GM21786 (cell line): Measurements from ENCODE around the gene NDUFS5.
"Not testable (repeated sequence)": the region's sequence is repeated elsewhere in the genome, so short reads cannot be mapped to it uniquely, and the experiment has no call there.

ENCODE experiments used
- ATAC-seq: cut with Tn5 transposase; IDR thresholded peaks from one replicate; pipeline ENCODE4 v1.9.1; 2021; ENCODE audit not compliant: unreplicated experiment

Gene NDUFS5

GRCh38 chr1:39061951-39062350 is 35.8 kb downstream of the NDUFS5 start:
- no peak for ATAC-seq

- ATAC-seq = no peak
Observed at GRCh38 chr1:39063191-39063590, 37.0 kb downstream of the NDUFS5 start.

GRCh38 chr1:39063775-39064174 is 37.6 kb downstream of the NDUFS5 start:
- no peak for ATAC-seq

- ATAC-seq = no peak
Observed at GRCh38 chr1:39065542-39065941, 39.4 kb downstream of the NDUFS5 start.

GRCh38 chr1:39068227-39068626 is 42.1 kb downstream of the NDUFS5 start:
- ATAC-seq = not testable (repeated sequence)

GRCh38 chr1:39071557-39071956 is 45.4 kb downstream of the NDUFS5 start:
- ATAC-seq = not testable (repeated sequence)

- ATAC-seq = no peak
Observed at GRCh38 chr1:39076127-39076798, 50.1 kb downstream of the NDUFS5 start.

GRCh38 chr1:39076799-39077148 is 50.6 kb downstream of the NDUFS5 start:
- ATAC-seq = no peak

GRCh38 chr1:39080269-39080826 is 54.2 kb downstream of the NDUFS5 start:
- no peak for ATAC-seq

- ATAC-seq = no peak
Observed at GRCh38 chr1:39080831-39081270, 54.7 kb downstream of the NDUFS5 start.

- ATAC-seq = no peak
Observed at GRCh38 chr1:39081271-39082009, 55.3 kb downstream of the NDUFS5 start.

- ATAC-seq = no peak
Observed at GRCh38 chr1:39082010-39082799, 56.1 kb downstream of the NDUFS5 start.

- ATAC-seq = no peak
Observed at GRCh38 chr1:39082811-39083576, 56.8 kb downstream of the NDUFS5 start.

- ATAC-seq = no peak
Observed at GRCh38 chr1:39084191-39084590, 58.0 kb downstream of the NDUFS5 start.
